Right cardiac atrium (tissue), 5 donors: ENCODE data around the gene C3orf80. TPM values are rescaled to one million over a fixed set of nuclear protein-coding genes. Genes with fewer than 3 reads are reported as not detected.
"Not testable (repeated sequence)": the region's sequence is repeated elsewhere in the genome, so short reads cannot be mapped to it uniquely, and the experiment has no call there.

Experiments used
- ATAC-seq, 2 donors: fragments of 200-7000 bp; cut with Tn5 transposase; one replicate each; pipeline versions ENCODE4 v1.8.0 to v1.9.1; 2020; ENCODE audit warnings: moderate library complexity in 2 of 2, mild to moderate bottlenecking in 1 of 2
- DNase-seq, 3 donors: peaks; one replicate each; pipeline ENCODE4 v3.0.0-alpha.2; 2020
- H3K27ac ChIP-seq: one replicate; pipeline ENCODE4 v1.5.1; 2013; ENCODE audit warnings: mild to moderate bottlenecking, low read length, control low read depth, moderate library complexity
- H3K27me3 ChIP-seq: one replicate; pipeline ENCODE4 v1.6.1; 2013; ENCODE audit not compliant: control insufficient read depth, insufficient read depth
- H3K4me1 ChIP-seq: one replicate; pipeline ENCODE4 v1.6.1; 2013; ENCODE audit warnings: low read length; ENCODE audit not compliant: control insufficient read depth, insufficient read depth
- H3K4me3 ChIP-seq: one replicate; pipeline ENCODE4 v1.5.1; 2013; ENCODE audit warnings: low read length, control low read depth
- H3K9me3 ChIP-seq: one replicate; pipeline ENCODE4 v1.6.1; 2013; ENCODE audit warnings: low read length; ENCODE audit not compliant: control insufficient read depth
- WGBS: extraction: QIAGEN DNeasy Blood & Tissue Kit; methylation state at CpG from one replicate; pipeline ENCODE4 v1.1.7; 2013; 5-methylcytosine and 5-hydroxymethylcytosine counted together
- intact Hi-C, 4 donors: fragments of 100-400 bp; cut with DNase I; formaldehyde crosslinking; loops; one replicate each; pipeline versions ENCODE4 v1.11.0 to v1.14.0; 2022 to 2023
- polyA plus RNA-seq: library from polyadenylated mRNA; stranded (reverse); fragments of 200-250 nt; gene quantifications from one replicate; pipeline ENCODE4 v1.2.3, GENCODE V29; 2013
- total RNA-seq, 4 donors: library from RNA; stranded (reverse); fragmentation: NEBNext Ultra II Directional; extraction: Animal tissue kit (Norgen Biotek cat#: 25700); gene quantifications; one replicate each; pipeline ENCODE4 v1.2.1, GENCODE V29; 2021
- donor health status: healthy with polysubstance abuse.
- donor health status: DM: no; HTN: yes; CAD: no.
- donor health status: DM: no; HTN: no; CAD: no.
- donor health status: DM: no; HTN: yes; CAD: no; lungs with severe emphysema.
- donor health status: DM: yes; HTN: yes; CAD: no.

Gene C3orf80
- total and polyA plus RNA-seq, 5 donors = 0.16 to 0.76 (median 0.40) TPM

DNA sequence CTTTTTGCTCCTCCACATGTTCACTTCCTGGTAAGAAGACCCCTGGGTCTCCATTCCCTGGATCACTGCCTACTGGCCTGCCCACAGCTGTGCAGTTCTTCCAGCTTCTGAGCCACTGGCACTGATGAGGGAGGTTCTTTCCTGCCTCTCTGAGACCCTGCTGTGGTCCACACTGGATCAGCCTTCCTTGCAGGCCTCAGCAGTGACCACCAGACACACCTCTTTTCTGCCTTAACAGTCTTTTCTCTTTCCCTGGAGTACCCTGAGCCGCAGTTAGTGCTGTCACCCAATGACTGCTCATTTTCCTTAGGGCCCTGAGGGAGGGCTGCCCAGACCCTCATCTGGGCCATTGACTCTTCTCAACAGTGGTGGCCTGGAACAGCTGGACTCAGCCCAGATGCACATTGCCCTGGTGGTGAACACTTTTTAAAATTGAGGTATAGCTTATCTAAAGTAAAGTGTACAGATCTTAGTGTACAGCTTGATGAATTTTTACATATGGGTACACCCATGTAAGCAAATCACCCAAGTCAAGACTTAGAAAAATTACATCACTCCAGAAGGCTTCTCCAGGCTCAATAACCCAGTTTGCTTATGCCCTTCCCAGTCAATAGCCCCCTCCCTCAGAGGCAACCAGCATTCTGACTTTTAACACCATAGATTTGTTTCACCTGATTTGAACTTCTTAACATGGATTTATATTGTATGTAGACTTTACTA is 32.8 kb upstream of the C3orf80 start:
- ATAC-seq (no peak), DNase-seq (no peak)
- no peak overlapping the region for H3K27ac ChIP-seq
- intact Hi-C loops = no loop called here
- H3K4me1 ChIP-seq = no peaks in the 10 kb centered on the region
- no peaks in the 10 kb centered on the region for H3K9me3 ChIP-seq
- no peaks in the 10 kb centered on the region for H3K27me3 ChIP-seq
- H3K4me3 ChIP-seq = no peak overlapping the region
- WGBS = 89% methylated on average over 1 of the region's 1 CpG

DNA sequence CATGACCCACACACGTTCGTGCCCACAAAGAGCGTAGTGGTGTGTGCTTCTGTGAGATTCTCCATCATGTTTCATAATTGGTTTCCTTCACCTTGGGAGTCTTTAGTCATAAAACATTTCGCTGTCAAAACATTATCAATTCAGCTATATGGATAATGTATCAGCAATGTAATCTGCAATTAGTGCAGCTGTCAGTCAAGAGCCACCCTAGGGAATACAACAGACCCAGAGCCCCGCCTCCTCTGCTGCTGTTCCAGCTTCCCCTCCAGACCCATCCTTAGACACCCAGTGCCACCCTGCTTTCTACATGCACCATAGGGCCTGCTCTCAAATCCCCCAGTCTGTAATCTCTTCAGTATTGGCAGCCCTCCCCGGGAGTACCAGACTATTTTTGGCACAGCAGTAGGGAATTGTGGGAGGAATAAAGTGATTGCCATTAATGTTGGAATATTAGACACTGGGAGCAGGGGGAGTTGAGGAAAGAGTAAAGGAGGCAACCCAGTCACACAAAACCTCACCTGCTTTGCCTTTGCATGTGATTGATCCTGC is 31.5 kb upstream of the C3orf80 start:
- H3K4me3 ChIP-seq = no peak overlapping the region
- intact Hi-C loops = no loop called here
- 78% methylated on average over 6 of the region's 6 CpGs for WGBS
- no peak overlapping the region for H3K27ac ChIP-seq
- H3K9me3 ChIP-seq = no peaks in the 10 kb centered on the region
- no peaks in the 10 kb centered on the region for H3K27me3 ChIP-seq
- no peaks in the 10 kb centered on the region for H3K4me1 ChIP-seq
- DNase-seq (no peak), ATAC-seq (no peak)

DNA sequence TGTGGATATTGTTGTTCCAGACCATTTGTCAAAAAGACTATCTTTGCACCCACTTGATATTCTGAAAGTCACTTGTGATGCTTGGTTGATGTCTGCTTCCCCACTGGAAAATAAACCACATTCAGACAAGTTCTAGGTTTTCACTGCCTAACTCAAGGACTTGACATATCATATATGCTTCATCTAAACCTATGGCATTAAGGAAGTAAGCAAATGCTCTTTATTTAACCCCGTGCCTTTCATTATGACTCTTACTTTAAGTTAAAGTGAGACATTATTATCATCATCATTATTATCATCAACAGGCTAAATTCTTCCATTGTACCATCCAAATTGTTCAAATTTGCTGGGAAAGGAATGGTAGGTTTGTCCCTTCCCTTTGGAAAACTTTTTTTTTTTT is 30.8 kb upstream of the C3orf80 start:
- no peak for DNase-seq
- H3K4me3 ChIP-seq = no peak overlapping the region
- intact Hi-C loops = no loop called here
- no peaks in the 10 kb centered on the region for H3K9me3 ChIP-seq
- no peaks in the 10 kb centered on the region for H3K4me1 ChIP-seq
- no peak for ATAC-seq
- no peak overlapping the region for H3K27ac ChIP-seq
- H3K27me3 ChIP-seq = no peaks in the 10 kb centered on the region
- WGBS = 94% methylated on average over 1 of the region's 1 CpG

DNA sequence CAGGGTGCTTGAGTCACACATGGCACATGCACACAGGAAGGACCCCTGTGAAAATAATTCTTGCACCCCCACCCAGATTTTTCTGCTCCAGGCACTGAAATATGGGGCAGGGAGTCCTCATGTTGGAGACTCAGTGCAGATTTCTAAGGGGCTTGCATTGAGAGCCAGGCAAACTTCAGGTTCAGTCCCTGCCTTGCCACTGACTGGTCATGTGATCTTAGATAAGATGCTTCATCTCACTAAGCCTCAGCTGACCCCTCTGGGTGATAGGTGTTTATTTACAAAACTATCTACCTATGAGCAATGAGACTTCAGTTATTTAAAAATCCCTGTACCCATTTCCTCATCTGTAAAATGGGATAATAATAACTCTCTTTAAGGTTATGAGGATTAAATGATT is 30.1 kb upstream of the C3orf80 start:
- intact Hi-C loops = no loop called here
- Histone ChIP-seq H3K4me3 (no peak overlapping the region), H3K27ac (no peak overlapping the region), H3K27me3 (no peaks in the 10 kb centered on the region), H3K4me1 (no peaks in the 10 kb centered on the region), H3K9me3 (no peaks in the 10 kb centered on the region)
- DNase-seq (no peak), ATAC-seq (no peak)

DNA sequence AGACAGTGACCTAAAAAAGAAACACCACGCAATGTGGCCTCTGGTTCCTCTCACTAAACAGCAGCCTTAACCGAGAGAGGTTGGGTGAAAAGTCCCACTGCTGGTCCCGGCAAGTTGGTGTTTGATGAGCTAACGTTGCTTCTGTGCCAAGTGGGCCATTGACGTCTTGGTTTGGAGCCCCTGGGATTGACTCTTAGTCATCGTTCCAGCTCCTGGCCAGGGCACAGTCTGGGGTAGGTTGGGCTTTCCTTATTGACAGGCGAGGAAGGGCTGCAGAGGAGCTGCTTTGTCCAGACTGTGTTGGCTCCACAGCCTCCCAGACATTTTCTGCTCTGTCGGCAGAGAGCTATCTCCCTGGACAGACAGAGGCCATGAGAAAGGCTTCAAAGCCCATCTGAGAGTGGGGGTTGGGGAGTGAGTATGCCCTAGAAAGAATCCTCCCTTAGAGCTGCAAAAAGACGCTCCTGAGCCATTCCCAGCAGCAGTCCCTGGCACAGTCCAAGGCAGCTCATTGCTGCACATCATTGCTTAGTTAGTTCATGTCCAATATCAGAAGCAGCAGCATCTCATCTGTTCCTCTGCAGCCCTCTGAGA is 28.6 kb upstream of the C3orf80 start:
- DNase-seq (peak; percentile 80 to 86 (median 82)), ATAC-seq (peak; percentile 96)
- Histone ChIP-seq H3K27me3 (no peaks in the 10 kb centered on the region), H3K4me1 (no peaks in the 10 kb centered on the region), H3K9me3 (no peaks in the 10 kb centered on the region), H3K27ac (no peak overlapping the region), H3K4me3 (no peak overlapping the region)
- WGBS = 52% methylated on average over 9 of the region's 9 CpGs
- intact Hi-C loops = no loop called here

DNA sequence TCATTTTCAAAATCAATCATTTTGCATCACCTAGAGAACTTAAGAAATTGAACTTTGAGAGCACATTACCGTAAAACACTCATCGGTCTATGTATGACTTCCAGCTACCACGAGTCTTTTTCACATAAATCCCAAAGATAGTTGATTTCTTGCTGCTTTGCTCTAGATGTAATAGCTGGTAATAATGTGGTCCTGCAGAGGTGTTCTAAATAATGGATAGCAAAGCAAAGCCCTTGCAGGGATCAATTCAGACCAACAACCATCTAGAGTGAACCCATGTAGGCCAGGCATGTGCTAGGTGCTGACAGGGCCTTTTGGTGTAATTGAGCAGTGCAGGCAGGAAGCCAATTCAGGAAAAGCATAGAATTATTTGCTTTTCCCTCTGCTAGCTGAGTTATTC is 26.1 kb upstream of the C3orf80 start:
- WGBS = 96% methylated on average over 3 of the region's 3 CpGs
- no peak overlapping the region for H3K4me3 ChIP-seq
- no peaks in the 10 kb centered on the region for H3K9me3 ChIP-seq
- H3K27me3 ChIP-seq = no peaks in the 10 kb centered on the region
- intact Hi-C loops = no loop called here
- H3K27ac ChIP-seq = no peak overlapping the region
- DNase-seq (no peak), ATAC-seq (no peak)
- H3K4me1 ChIP-seq = no peaks in the 10 kb centered on the region

DNA sequence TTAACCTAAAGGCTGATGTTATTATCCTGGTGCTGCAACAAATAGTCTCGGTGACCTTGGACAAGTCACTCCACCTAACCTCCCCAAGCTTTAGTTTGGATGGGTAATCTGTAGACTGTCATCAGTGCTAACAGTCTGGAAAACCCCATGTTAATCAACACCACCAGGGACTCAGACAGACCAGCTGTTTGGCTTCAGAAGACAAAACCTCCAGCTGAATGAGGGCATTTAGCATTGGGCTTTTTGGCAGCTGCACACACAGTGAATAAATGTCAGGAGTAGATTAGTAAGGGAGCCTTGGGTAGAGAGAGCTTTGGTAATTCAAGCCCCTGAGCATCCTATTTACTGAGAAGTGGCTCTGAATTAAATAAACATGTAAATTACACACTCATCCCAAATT is 24.9 kb upstream of the C3orf80 start:
- no peak overlapping the region for H3K27ac ChIP-seq
- intact Hi-C loops = no loop called here
- ATAC-seq (no peak), DNase-seq (no peak)
- 83% methylated on average over 1 of the region's 1 CpG for WGBS
- H3K9me3 ChIP-seq = no peaks in the 10 kb centered on the region
- H3K4me3 ChIP-seq = no peak overlapping the region
- H3K4me1 ChIP-seq = no peaks in the 10 kb centered on the region
- no peaks in the 10 kb centered on the region for H3K27me3 ChIP-seq

DNA sequence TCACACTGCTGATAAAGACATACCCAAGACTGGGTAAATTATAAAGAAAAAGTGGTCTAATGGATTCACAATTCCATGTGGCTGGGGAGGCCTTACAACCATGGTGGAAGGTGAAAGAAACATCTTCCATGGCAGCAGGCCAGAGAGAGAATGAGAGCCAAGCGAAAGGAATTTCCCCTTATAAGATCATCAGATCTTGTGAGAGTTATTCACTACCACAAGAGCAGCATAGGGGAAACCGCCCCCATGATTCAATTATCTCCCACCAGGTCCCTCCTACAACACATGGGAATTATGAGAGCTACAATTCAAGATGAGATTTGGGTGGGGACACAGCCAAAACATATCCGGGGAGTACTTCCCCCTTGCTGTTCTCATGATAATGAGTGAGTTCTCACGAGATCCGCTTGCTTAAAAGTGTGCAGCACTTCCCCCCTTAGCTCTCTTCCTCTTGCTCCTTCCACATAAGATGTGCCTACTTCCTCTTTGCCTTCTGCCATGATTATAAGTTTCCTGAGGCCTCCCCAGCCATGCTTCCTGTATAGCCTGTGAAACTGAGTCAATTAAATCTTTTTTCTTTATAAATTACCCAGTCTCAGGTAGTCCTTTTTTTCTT is 20.7 kb upstream of the C3orf80 start:
- DNase-seq, H3K27ac ChIP-seq, H3K4me1 ChIP-seq, H3K9me3 ChIP-seq, intact Hi-C loops, H3K4me3 ChIP-seq, H3K27me3 ChIP-seq, ATAC-seq: not testable (repeated sequence)
- WGBS = 73% methylated on average over 5 of the region's 5 CpGs

DNA sequence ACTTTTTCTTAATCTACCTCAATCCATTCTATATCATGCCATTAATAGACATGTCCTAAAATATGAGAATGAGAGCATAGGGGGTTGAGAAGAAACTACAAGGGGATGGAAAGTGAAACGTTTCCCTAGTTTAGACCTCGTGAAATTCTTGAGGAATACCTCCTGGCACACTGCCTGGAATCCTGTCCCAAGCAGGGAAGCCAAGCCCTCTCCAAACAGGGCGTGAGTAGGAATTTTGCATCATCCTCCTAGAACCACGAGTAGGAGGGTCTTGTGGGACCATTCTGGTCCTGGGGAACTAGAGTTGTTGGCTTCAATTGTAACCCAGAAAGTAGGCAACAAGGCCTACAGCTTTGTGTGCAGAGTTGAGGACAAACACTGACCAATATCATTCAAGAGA is 19.6 kb upstream of the C3orf80 start:
- WGBS = 53% methylated on average over 4 of the region's 4 CpGs
- intact Hi-C loops = no loop called here
- DNase-seq (no peak), ATAC-seq (no peak)
- H3K4me1 ChIP-seq = peaks cover 2% of the 10 kb centered on the region
- no peaks in the 10 kb centered on the region for H3K9me3 ChIP-seq
- no peak overlapping the region for H3K4me3 ChIP-seq
- H3K27ac ChIP-seq = no peak overlapping the region
- H3K27me3 ChIP-seq = no peaks in the 10 kb centered on the region

DNA sequence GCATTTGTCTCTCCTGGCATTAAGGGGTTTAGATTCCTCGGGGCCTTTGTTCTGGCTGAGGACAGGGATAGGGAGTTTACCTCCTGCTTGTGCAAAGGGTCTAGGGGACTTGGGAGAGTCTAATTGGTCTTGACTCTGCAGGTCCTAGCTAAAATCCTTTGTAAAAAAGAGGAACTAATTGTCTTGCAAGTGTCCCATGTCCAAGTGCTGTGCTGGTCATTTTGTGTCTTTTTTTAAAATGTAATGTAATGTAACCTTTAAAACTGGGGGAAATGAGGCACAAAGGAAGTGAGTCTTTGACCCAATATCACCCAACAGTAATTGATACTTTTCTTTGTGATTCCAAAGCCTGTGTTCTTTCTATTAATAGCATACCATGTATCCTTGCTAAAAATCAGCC is 14.9 kb upstream of the C3orf80 start:
- intact Hi-C loops = no loop called here
- Histone ChIP-seq H3K4me3 (no peak overlapping the region), H3K9me3 (no peaks in the 10 kb centered on the region), H3K27ac (no peak overlapping the region), H3K4me1 (peaks cover 2% of the 10 kb centered on the region), H3K27me3 (no peaks in the 10 kb centered on the region)
- 96% methylated on average over 1 of the region's 1 CpG for WGBS
- DNase-seq (no peak), ATAC-seq (no peak)

DNA sequence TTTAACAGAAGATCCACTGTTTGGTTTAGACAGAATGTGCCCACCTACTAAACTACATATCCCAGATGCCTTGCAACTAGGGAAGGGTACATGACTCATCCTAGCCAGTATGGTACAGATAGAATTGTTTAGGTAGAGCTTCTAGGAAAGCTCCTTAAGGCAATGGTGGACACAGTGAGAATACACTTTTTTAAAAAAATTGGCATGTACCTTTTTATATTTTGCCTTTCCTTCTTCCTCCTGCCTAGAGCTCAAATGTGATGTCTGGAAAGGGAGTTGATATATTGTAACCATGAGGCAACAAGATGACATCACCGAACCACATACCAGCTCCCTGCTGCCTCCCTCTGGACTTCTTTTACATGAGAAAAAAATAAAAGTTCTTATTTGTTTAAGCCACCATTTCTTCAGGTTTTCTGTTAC is 14.4 kb upstream of the C3orf80 start:
- DNase-seq (no peak), ATAC-seq (no peak)
- no peaks in the 10 kb centered on the region for H3K9me3 ChIP-seq
- H3K27ac ChIP-seq = no peak overlapping the region
- intact Hi-C loops = no loop called here
- H3K4me3 ChIP-seq = no peak overlapping the region
- no peaks in the 10 kb centered on the region for H3K27me3 ChIP-seq
- H3K4me1 ChIP-seq = peaks cover 2% of the 10 kb centered on the region
- 72% methylated on average over 1 of the region's 1 CpG for WGBS
